Left ventricle myocardium inferior (tissue), 1 donor: ENCODE data around the gene SLC24A1. TPM values are rescaled to one million over a fixed set of nuclear protein-coding genes. Genes with fewer than 3 reads are reported as not detected.

Source experiments
- DNase-seq: peaks from one replicate; pipeline ENCODE4 v3.0.0-alpha.2; 2020
- H3K27ac ChIP-seq: fragments of 200-600 bp; replicated peaks from 2 replicates; pipeline ENCODE4 v1.8.0; 2021
- H3K27me3 ChIP-seq: fragments of 200-600 bp; 2 replicates; pipeline ENCODE4 v1.8.0; 2021; ENCODE audit warnings: low read depth
- H3K36me3 ChIP-seq: fragments of 200-600 bp; 2 replicates; pipeline ENCODE4 v1.8.0; 2021
- H3K4me1 ChIP-seq: fragments of 200-600 bp; 2 replicates; pipeline ENCODE4 v1.8.0; 2021
- H3K4me3 ChIP-seq: fragments of 200-600 bp; 2 replicates; pipeline ENCODE4 v1.8.0; 2021; ENCODE audit warnings: mild to moderate bottlenecking, moderate library complexity
- H3K9me3 ChIP-seq: fragments of 200-600 bp; replicated peaks from 2 replicates; pipeline ENCODE4 v1.8.0; 2021
- intact Hi-C: fragments of 100-400 bp; cut with micrococcal nuclease; formaldehyde crosslinking; loops from one replicate; pipeline ENCODE4 v1.11.0; 2022
- total RNA-seq: library from RNA; stranded (reverse); fragmentation: NEBNext Ultra II Directional; extraction: Animal tissue kit (Norgen Biotek cat#: 25700); gene quantifications from one replicate; pipeline ENCODE4 v1.2.1, GENCODE V29; 2021
- TF ChIP-seq, protein P1 (sequence below): fragments of 200-600 bp; IDR thresholded peaks from 2 replicates; pipeline ENCODE4 v1.8.0; 2021; ENCODE audit warnings: antibody characterized with exemption, mild to moderate bottlenecking, borderline replicate concordance
- donor health status: DM: no; HTN: yes; CAD: no; lungs with severe emphysema.

Gene SLC24A1
- total RNA-seq, 1 donor from 2014 or later: 2.3 TPM

DNA sequence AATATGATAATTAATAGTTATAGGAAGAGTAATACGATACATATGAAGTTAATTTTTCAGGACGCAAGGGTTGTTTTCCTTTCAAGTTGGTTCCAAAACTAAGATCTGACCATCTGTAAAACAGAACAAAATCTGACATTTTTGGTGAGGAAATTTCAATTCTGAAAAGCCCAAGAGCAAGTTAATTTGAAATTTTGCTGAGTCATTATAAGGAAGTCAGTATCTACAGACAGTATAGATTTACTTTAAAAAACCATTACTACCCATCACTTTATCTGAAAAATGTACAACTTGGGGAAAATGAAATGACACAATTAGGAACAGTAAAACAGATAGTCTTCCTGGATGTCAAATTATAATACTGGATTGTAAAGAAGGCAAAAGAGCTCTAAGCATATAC, 23.3 kb upstream of the SLC24A1 start:
- TF ChIP-seq, protein P1, sequence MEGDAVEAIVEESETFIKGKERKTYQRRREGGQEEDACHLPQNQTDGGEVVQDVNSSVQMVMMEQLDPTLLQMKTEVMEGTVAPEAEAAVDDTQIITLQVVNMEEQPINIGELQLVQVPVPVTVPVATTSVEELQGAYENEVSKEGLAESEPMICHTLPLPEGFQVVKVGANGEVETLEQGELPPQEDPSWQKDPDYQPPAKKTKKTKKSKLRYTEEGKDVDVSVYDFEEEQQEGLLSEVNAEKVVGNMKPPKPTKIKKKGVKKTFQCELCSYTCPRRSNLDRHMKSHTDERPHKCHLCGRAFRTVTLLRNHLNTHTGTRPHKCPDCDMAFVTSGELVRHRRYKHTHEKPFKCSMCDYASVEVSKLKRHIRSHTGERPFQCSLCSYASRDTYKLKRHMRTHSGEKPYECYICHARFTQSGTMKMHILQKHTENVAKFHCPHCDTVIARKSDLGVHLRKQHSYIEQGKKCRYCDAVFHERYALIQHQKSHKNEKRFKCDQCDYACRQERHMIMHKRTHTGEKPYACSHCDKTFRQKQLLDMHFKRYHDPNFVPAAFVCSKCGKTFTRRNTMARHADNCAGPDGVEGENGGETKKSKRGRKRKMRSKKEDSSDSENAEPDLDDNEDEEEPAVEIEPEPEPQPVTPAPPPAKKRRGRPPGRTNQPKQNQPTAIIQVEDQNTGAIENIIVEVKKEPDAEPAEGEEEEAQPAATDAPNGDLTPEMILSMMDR: no peak
- intact Hi-C loops: no loop called here
- DNase-seq: no peak
- Histone ChIP-seq H3K27me3 (no peaks in the 10 kb centered on the region), H3K9me3 (no peaks in the 10 kb centered on the region), H3K4me1 (peaks cover 8% of the 10 kb centered on the region), H3K36me3 (peaks cover 96% of the 10 kb centered on the region), H3K4me3 (no peak overlapping the region), H3K27ac (no peak overlapping the region)

DNA sequence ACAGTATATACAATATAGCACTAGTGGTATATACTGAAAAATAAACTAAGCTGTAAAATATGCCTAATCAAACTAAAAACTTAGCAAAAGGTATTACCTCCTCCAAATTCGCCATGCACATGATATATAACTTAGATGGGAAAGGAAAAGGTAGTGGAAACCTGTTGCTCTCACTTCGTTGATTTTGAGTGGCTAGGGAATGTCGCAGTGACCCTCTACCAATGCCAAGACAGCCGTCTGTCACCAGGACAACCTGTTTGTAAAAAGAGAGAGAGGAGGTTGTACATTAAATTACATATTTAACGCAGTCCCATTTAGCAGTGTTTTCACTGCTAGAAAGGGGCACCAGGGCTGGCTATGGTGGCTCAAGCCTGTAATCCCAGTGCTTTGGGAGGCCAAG, 22.1 kb upstream of the SLC24A1 start:
- peaks cover 97% of the 10 kb centered on the region for H3K36me3 ChIP-seq
- intact Hi-C loops: no loop called here

DNA sequence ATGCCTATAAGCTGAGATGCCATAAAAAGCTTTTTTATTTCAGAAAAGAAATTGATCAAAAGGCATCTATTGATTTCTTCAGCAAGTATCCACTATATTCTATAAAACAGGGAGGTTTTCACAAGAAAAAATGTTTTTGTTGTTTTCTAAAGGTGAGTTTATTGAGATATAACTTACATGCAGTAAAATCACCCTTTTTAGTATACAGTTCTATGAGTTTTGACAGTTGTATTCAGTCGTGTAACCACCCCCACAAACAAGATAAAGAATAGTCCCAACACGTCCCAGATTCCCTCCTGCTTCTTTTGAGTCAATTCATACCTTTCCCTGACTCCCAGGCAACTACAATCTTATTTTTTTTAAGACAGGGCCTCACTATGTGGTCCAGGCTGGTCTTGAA, 18.6 kb upstream of the SLC24A1 start:
- intact Hi-C loops: no loop called here
- no peaks in the 10 kb centered on the region for H3K27me3 ChIP-seq
- TF ChIP-seq, protein P1: no peak

More for the DNA sequence above, 22.1 kb upstream of the SLC24A1 start:
- Histone ChIP-seq H3K27me3 (no peaks in the 10 kb centered on the region), H3K4me3 (no peak overlapping the region), H3K9me3 (no peaks in the 10 kb centered on the region), H3K27ac (no peak overlapping the region), H3K4me1 (peaks cover 8% of the 10 kb centered on the region)
- TF ChIP-seq, protein P1: no peak
- DNase-seq: no peak

DNA sequence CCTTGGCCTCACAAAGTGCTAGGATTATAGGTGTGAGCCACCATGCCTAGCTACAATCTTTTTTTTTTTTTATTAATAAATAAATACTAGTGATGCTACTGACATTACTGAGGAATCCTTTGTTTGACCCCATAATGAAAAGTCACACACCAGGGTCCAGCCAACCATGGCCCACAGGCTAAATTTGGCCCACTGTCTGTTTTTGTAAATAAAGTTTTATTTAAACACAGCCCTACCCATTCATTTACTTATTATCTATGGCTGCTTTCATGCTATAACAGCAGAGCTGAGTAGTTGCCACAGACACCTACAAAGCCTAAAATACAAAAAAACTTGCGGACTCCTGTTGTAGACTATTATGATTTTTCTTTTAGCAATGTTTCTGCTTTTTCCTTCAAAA, 18.2 kb upstream of the SLC24A1 start:
- H3K9me3 ChIP-seq: no peaks in the 10 kb centered on the region
- TF ChIP-seq, protein P1: no peak
- intact Hi-C loops: no loop called here
- no peak overlapping the region for H3K27ac ChIP-seq
- no peak for DNase-seq
- H3K36me3 ChIP-seq: peaks cover 64% of the 10 kb centered on the region
- H3K4me3 ChIP-seq: no peak overlapping the region
- peaks cover 7% of the 10 kb centered on the region for H3K4me1 ChIP-seq
- no peaks in the 10 kb centered on the region for H3K27me3 ChIP-seq

More for the DNA sequence above, 18.6 kb upstream of the SLC24A1 start:
- Histone ChIP-seq H3K4me1 (peaks cover 8% of the 10 kb centered on the region), H3K27ac (no peak overlapping the region), H3K4me3 (no peak overlapping the region), H3K36me3 (peaks cover 68% of the 10 kb centered on the region), H3K9me3 (no peaks in the 10 kb centered on the region)
- no peak for DNase-seq

DNA sequence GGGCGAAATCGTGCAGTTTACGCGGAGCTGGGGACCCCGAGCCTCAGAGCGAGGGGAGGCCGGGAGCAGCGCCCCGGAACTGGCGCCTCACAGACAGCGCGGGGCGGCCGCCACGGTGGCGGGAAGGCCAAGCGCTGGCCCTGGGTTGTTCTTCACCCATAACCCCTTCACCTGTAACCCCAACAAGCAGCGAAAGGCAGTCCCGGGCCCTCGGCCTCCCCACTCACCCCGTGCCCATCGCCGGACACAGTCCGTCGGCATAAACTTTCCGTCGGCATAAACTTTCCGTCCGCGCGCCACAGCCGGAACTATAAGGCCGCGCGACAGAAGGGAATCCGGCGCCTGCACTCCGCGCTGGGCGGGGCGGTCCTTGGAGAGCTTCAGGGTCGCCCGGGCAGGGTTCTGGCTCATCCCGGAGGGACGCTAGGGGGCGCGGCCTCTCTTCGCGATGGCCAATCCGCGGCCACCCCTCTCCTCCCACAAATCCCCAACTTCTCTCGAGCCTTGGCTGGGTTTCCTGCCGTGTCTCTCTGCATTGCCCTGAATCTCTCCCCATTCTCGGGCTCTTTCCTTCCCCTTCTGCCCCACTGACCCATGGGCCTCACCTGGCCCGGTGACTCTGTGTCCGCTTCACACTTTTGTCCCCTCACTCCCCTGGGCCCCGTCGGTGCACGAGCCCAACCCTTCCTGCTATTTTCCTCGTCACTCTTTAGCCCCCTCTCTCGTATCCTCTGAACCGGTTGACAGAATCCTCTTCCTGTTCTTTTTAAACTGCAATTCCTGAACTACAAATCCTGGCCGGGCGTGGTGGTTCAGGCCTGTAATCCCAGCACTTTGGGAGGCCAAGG, 10.6 kb upstream of the SLC24A1 start, which contains the start of gene INTS14:
INTS14 (minus strand) TSS at position 261 of the 848 bp plus-strand sequence. CDS start 3,751 bp downstream, outside the sequence.
- intact Hi-C loops: no loop called here
- Histone ChIP-seq H3K4me1 (peaks cover 33% of the 10 kb centered on the region), H3K9me3 (no peaks in the 10 kb centered on the region), H3K27ac (peak within 1 kb of the TSS; percentile 98), H3K27me3 (no peaks in the 10 kb centered on the region), H3K4me3 (peak within 1 kb of the TSS; percentile 89), H3K36me3 (no peaks in the 10 kb centered on the region)
- DNase-seq: peak; percentile 99
- TF ChIP-seq, protein P1: peak; percentile 75
